ENCODE results near the gene FYB1.

- TF ChIP-seq CHD1 (IDR thresholded peaks at IDR 0.05; ENCODE audit: low read depth, low read length) (no peak), CTCF (conservative IDR thresholded peaks at IDR 0.05; ENCODE audit: low read depth, low read length) (no peak), SMC3 (IDR thresholded peaks at IDR 0.05; ENCODE audit: low read depth, low read length) (no peak), USF2 (IDR thresholded peaks at IDR 0.05; ENCODE audit: low read depth, low read length) (no peak), FOS (IDR thresholded peaks at IDR 0.05; ENCODE audit: low read depth, low read length) (no peak), MXI1 (IDR thresholded peaks at IDR 0.05; ENCODE audit: borderline replicate concordance, low read depth, low read length) (no peak), POLR2A (IDR thresholded peaks at IDR 0.05; ENCODE audit: low read depth, low read length) (no peak)
Measured at GRCh38 chr5:39254671-39255070, 35.3 kb upstream of the FYB1 start.
